PC-3 (cell line): Measurements from ENCODE around the gene SOX12.

Experiments
- CTCF ChIP-seq: fragments of 300-600 bp; sonication (generic); conservative IDR thresholded peaks from 2 replicates; pipeline ENCODE4 v1.5.1; 2017; ENCODE audit warnings: antibody characterized with exemption, low read depth, mild to moderate bottlenecking, low read length
- EZH2 ChIP-seq: fragments of 300-600 bp; sonication (generic); IDR thresholded peaks from one replicate; pipeline ENCODE4 v1.6.1; 2017; ENCODE audit warnings: antibody characterized with exemption, mild to moderate bottlenecking, low read length; ENCODE audit not compliant: unreplicated experiment
- EZH2phosphoT487 ChIP-seq: fragments of 300-600 bp; sonication (generic); IDR thresholded peaks from 2 replicates; pipeline ENCODE4 v1.6.1; 2018; ENCODE audit warnings: mild to moderate bottlenecking, antibody characterized with exemption, low read length, borderline replicate concordance

GRCh38 chr20:368915-369314, 43.6 kb downstream of the SOX12 start:
- no peak for TF ChIP-seq CTCF
- TF ChIP-seq EZH2phosphoT487: no peak
- no peak for TF ChIP-seq EZH2
